ENCODE results near the gene ANXA9. TPM values are rescaled to one million over a fixed set of nuclear protein-coding genes. Genes with fewer than 3 reads are reported as not detected.

Gene ANXA9, protein sequence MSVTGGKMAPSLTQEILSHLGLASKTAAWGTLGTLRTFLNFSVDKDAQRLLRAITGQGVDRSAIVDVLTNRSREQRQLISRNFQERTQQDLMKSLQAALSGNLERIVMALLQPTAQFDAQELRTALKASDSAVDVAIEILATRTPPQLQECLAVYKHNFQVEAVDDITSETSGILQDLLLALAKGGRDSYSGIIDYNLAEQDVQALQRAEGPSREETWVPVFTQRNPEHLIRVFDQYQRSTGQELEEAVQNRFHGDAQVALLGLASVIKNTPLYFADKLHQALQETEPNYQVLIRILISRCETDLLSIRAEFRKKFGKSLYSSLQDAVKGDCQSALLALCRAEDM
- 10 to 100 TPM; 12.3 to 18.6 (median 15.7) TPM for polyA plus RNA-seq (ENCODE audit: insufficient read length in 4 of 4)

DNA sequence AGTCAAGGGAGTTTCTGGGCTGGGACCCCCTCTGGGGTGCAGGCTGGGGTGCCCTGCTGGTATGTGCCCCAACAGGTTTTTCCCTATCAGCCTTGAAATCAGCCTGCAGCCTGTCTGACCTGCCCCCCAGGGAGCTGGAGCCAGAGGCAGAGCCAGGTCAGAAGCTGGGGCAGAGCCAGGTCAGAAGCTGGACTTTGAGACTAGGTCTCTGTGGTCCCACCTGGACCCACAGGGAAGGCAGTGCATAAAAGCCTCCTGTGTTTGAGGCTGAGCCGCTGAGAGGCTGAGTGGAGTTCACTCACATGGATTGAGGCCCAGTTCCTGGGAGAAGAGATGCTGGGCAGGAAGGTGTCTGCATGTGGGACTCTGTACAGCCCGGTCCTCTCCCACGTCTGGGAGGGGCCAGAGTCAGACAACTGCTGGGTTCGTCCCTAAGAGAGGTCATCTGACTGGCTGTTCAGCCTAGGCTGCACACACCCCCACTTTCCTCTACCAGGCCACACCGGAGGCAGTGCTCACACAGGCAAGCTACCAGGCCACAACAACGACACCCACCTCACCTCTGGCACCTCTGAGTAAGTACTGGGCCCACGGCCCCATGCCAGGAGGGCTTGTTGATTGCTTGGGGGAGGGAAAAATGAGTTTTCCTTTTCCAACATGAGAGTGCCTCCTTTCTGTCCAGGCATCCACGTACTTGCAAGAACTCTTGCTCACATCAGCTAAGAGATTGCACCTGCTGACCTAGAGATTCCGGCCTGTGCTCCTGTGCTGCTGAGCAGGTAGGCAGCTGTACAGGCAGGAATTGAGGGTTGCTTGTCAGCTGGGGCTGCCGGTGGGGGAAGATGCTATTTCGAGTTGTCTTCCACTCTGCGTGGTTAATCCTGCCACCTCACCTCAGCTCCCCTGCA lies at the start of gene ANXA9:
TSS of gene ANXA9 (plus strand) at position 488 of the 908 bp plus-strand sequence. CDS start 814 bp downstream, outside the sequence.
- DNase-seq (ENCODE audit: low read depth in 4 of 4, low spot score in 2 of 4), result no peak

DNA sequence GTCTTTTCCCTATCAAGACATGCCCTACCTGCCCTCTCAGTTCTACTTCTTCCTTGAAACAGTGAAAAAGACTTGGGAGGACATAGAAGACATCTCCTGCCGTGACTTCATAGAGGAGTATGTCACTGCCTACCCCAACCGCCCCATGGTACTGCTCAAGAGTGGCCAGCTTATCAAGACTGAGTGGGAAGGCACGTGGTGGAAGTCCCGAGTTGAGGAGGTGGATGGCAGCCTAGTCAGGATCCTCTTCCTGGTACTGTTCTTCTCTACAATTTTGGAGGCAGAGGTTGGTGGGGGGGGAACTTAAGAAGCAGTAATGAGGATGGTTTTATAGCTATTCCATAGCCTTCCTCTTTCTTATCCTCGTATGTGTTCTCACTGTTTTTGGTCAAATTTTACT lies 37.2 kb upstream of the ANXA9 start:
- DNase-seq (ENCODE audit: low read depth in 4 of 4, low spot score in 2 of 4), result no peak

DNA sequence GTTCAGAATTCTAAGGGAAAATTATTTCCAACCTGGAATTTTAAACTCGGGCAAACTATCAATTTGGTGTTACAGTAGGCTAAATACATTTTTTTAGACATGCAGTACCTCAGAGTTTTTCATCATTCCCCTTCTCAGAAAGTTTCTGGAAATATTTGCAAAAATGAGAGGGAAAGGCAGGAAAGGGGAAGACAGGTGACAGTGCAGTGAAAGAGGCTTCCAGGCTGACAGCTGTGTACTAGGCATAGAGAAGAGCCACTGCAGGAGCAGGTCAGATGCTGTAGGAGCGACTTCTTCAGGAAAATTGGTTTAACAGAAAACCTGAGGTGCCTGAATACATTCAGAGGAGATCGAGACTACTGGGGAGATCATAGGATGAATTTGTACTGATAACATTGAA lies 27.4 kb upstream of the ANXA9 start:
- DNase-seq (ENCODE audit: low read depth in 4 of 4, low spot score in 2 of 4), result no peak

DNA sequence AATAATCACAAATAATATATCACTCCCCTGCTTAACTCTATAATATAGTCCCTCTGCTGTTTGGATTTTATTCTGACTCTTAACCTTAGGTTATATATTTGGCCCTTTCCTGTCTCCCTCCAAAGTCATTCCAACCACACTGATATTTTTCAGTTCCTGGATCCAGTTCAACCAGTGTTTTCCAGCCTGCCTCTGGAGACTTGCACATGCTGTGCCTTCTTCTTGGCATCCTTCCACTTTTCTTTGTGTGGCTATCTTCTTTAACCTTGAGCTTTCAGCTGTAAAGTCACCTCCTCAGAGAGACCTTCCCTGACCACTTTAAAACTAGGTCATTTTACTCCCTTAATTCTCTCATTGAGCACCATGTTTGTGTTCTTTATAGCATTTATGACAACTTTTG lies 26.8 kb upstream of the ANXA9 start:
- DNase-seq (ENCODE audit: low read depth in 4 of 4, low spot score in 2 of 4), result no peak

DNA sequence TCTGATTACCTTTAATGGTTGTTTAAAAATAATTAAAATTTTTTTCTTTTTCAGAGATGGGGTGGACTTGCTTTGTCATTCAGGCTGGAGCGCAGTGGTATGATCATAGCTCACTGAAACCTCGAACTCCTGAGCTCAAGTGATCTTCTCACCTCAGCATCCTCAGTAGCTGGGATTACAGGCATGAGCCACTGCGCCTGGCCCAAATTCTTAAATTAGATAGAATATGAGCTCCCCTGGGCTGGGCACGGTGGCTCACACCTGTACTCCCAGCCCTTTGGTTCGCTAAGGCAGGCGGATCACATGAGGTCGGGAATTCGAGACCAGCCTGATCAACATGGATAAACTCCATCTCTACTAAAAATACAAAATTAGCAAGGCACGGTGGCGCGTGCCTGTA lies 24.4 kb upstream of the ANXA9 start:
- no peak for DNase-seq (ENCODE audit: low read depth in 4 of 4, low spot score in 2 of 4)

DNA sequence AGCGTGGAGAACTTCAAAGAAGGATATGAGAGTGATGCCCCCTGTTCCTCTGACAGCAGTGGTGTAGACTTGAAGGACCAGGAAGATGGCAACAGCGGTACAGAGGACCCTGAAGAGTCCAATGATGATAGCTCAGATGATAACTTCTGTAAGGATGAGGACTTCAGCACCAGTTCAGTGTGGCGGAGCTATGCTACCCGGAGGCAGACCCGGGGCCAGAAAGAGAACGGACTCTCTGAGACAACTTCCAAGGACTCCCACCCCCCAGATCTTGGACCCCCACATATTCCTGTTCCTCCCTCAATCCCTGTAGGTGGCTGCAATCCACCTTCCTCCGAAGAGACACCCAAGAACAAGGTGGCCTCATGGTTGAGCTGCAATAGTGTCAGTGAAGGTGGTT lies 21.4 kb upstream of the ANXA9 start:
- no peak for DNase-seq (ENCODE audit: low read depth in 4 of 4, low spot score in 2 of 4)

DNA sequence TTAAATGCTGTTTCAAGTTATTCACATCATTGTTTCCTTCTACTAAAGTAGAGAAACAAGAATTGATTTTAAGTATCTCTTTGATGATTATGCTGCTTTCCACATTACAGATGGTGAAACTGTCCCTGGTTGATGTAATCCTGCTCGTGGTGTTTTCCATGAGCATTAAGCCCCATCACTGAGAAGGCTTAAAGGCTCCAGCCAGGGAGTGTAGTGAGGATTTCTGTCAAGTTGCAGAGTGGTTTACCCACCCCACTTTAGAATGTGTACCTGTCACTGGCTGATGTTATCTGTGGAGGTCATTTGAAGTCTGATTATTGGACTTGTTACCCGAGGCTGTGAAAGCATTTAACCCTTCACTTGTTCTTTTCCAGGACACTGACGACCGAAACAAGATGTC lies 20.3 kb upstream of the ANXA9 start:
- DNase-seq (ENCODE audit: low read depth in 4 of 4, low spot score in 2 of 4), result no peak

DNA sequence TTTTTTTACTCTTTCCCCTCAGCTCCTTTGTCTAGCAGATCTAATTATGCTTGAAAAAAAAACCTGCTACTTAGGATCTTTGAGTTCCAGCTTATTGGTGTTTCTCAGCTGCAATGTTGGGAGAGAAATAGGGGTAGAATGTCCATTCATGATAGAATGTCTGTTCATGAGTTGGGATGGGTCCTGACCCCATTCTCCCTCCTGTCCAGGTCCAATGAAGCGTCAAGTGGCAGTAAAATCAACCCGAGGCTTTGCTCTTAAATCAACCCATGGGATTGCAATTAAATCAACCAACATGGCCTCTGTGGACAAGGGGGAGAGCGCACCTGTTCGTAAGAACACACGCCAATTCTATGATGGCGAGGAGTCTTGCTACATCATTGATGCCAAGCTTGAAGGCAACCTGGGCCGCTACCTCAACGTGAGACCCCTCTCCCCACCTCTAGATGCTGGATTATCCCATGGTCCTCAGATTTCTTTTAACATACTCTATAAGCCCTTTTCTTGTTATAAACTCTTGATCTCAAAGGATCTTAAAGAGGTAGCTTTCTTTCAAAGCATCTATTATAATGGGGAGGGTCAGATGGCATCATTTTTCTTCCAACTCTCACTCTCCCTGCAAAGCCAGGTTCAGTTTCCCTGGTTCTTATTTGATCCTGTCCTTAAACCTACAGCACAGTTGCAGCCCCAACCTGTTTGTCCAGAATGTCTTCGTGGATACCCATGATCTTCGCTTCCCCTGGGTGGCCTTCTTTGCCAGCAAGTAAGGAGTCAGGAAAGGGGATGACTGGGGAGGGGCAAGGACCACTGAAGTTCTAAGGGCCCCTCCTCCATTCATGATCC lies 18.6 kb upstream of the ANXA9 start:
- no peak for DNase-seq (ENCODE audit: low read depth in 4 of 4, low spot score in 2 of 4)

DNA sequence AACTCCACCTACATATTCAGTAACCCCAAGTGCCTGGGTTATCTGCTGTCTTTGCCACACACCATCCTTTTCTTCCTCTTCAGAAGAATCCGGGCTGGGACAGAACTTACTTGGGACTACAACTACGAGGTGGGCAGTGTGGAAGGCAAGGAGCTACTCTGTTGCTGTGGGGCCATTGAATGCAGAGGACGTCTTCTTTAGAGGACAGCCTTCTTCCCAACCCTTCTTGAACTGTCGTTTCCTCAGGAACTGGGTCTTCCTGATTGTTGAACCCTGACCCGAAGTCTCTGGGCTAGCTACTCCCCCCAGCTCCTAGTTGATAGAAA lies 18.0 kb upstream of the ANXA9 start:
- no peak for DNase-seq (ENCODE audit: low read depth in 4 of 4, low spot score in 2 of 4)

DNA sequence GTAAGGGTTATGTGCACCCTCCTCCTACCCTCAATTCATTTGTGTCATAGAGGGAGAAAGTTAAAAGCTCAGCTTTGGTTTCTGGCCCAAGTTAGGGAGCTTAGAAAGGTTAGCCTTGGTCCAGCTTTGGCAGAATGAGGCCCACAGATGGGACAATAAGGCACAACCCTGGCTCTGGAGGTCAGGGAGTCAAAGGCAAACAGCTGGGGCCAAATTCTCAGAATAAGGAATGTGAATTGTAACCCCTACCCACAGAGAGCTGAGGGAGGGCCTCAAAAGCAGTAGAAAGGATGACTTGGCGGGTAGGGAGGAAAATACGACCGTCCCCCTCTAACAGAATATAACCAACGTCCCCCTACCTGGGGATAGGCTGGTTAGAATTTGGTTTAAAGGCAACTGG lies 16.5 kb upstream of the ANXA9 start:
- no peak for DNase-seq (ENCODE audit: low read depth in 4 of 4, low spot score in 2 of 4)

DNA sequence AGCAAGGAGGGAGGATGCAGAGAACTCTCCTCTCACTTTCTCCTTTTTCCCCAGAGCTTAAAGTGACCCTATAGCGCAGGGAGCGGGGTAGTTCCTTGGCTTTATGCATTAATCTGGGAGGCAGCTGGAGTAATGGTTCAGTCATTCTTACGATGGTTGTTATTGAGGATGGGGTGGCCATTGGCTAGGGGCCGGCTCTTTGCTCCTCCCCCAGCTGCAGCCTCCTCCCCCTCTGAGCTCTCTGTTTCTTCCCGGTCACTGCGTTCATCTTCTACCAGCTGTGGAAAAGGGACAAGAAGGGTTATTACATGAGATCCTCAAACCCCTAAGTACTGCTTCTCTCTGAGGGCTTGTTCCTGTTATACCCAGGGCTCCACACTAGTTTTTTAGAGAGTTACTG lies 16.1 kb upstream of the ANXA9 start:
- DNase-seq (ENCODE audit: low read depth in 4 of 4, low spot score in 2 of 4), result no peak

DNA sequence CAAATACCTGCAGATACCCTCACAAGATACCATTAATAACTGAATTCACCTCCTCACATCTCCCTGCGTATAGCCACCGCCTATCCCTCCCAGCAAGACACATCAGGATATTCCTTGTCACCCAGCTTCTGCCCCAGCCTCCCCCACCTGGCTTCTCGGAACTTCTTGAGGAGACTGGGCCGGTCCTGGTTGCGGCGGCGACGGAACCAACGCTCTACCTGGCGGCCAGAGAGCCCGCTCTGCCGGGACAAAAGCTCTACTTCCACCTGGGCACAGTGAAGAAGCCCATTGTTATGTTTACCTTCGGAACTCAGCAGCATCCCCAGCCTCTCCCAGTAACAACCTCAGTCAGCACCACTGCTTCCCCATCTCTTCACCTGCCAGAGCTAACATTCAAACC lies 14.2 kb upstream of the ANXA9 start:
- DNase-seq (ENCODE audit: low read depth in 4 of 4, low spot score in 2 of 4), result no peak

DNA sequence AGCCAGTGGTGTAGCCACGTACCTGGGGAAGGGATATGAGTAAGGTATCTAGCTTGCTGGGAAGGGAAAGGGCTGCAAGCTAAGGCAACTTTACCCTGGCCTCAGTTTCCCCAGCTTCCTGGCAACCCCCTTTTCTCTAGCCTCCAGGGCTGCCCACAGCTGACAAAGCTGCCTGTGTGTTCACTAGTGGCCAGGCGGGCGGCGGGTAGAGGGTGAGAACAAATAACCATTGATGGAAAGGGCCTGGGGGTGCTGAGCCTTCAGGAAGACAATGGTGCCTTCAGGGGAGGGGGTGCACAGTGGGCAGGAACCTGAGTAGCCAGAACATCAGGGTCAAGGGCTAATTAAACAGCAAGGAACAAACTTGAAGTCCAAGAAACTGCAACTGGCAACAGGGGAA lies 13.6 kb upstream of the ANXA9 start:
- no peak for DNase-seq (ENCODE audit: low read depth in 4 of 4, low spot score in 2 of 4)

DNA sequence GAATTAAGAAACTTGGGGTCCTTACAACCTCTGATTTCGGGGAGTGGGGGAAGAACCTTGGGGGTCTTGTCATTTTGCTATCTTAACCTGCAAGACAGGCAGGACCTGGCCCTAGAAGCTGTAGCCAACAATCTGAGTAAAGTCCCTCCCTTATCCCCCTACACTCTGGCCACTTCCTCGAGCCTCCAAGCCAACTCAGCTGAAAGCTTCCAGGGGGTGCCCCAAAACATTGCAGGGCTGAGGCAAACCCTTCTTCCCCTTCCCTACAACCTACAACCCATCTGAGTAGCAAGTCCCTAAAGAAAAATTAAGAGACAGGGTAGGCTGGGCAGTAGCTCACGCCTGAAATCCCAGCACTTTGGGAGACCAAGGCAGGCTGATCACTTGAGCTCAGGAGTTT lies 12.5 kb upstream of the ANXA9 start:
- DNase-seq (ENCODE audit: low read depth in 4 of 4, low spot score in 2 of 4), result no peak

DNA sequence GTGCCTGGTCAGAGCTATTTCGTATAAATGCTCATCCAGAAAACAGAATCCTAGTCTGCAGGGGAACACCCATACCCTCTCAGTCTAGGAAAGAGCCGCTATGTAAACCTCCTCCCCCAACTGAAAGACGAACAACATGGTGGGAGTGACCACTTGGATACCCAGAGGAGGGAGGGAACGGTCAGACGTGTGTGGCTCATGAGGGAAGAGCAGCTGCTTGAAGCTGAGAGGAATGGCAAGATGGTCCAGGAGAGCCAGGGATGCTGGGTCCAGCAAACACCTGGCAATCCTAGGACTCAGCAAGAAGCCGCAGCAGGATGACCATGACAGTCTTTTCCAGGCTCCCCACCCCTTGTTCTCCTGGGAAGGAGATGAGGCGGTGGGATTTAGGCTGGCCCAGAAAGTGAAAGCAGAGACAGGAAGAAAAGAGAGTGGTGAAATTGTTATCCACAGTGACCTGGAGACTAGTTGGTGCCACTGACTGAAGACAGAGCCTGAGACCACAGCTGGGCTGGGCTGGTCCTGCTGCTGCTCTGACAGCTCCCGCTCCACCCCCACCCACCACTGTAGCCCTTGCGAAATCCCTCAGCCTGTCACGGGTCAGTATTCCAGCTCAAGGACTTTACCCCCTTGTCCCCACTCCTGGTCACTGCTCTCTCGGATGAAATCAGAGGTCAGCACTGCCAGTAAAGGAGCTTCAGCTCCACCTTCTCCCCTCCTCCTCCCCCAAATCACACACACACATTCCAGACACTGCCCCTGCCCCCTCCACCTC lies 11.1 kb upstream of the ANXA9 start:
- DNase-seq (ENCODE audit: low read depth in 4 of 4, low spot score in 2 of 4), result no peak

DNA sequence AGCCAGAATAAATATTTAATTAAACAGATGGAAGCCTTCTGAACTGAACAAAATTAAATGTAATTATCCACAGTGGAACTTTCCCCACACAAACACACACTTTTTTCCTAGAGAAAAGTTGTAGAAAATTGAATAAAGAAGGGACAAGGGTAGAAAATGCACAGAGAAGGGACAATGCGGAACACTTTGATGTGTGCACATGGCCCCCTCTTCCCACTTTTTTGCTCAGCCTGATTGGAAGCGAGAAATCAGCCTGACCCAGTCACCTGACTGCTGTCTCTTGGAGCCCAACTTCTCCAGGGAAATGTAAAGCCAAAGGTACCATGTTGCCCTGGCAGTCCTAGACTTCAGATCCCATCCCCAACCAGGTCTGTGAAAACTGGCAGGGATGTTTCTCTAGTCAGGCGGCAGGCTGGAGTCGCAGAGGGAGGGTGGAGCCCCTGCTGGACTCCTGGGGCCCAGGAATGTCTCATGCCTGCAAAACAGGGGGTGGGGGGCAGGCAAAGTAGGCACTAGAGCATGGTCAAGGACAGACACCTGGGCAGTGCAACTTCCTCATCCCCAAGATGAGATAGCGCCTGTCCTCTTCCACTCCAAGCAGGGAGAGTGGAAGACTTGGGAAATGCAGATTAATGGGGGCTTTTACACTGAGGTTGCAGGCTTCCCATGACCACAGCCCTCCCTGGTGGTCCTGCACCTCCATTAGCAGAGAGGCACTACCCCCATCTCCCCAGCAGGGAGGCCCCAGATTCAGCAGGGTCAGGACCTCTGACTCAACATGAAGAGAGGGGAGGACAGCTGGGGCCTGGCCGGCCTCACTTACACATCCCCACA lies 10.3 kb upstream of the ANXA9 start:
- no peak for DNase-seq (ENCODE audit: low read depth in 4 of 4, low spot score in 2 of 4)

DNA sequence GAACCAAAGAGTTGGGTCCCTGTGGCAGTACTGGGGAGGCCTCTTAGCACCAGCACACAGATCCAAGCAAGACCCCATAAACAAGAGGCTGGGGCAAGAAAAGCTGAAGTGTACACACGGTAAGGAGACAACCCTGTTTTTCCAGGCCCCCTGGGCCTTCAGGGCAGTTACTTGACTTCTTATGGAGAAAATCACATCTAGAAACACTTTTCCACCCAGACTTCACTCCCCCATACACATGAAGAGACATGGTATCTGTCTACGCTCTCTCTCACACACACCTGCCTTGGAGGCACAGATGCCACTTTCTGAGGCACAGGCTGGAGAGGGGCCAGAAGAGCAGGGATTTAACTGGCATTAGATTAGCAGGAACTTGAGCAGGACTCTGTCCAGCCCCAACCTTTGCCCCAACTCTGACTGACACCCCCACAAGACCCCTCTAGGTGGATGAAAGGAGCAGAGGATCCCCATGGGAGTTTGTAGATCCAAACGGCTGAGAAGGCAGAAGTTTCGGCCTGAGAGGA lies 9.6 kb upstream of the ANXA9 start:
- DNase-seq (ENCODE audit: low read depth in 4 of 4, low spot score in 2 of 4), result no peak

DNA sequence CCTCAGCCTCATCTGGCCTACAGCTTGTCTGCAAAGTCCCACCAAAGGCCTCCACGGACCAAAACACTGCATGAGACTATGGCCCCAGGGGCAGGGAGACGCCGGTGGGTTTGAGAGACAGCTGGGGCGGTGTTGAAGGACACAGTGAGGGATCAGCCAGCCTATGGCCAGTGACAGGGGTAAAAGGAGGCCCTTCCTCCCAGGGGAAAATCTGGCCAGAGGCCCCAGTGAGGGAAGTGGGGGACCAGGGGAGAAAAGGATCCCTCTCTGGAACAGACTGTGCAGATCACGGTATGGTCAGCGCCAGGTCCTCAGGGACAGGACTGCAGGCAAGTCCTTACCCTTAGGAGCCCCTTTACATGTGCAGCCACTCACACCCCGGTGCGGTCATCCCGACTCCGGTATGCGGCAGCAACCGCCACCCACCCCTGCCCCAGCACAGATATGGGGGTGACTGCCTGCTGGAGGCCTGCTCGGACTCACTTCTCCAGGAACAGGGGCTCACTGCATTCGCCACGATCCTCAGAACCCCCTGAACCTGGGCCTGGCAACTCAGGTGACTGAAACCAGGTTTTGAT lies 8.7 kb upstream of the ANXA9 start:
- no peak for DNase-seq (ENCODE audit: low read depth in 4 of 4, low spot score in 2 of 4)

Measured in left renal cortex interstitium (tissue), 4 donors.